Kidney epithelial cell (primary cell): ENCODE results near the gene SNX21. TPM values are rescaled to one million over a fixed set of nuclear protein-coding genes. Genes with fewer than 3 reads are reported as not detected.

Experiments
- DNase-seq: peaks from one replicate; pipeline ENCODE4 v3.0.0-alpha.2; 2010; ENCODE audit warnings: low read depth
- H3K27me3 ChIP-seq: 2 replicates; pipeline ENCODE4 v1.6.0; 2011; ENCODE audit warnings: low read length; ENCODE audit not compliant: control insufficient read depth, insufficient read depth
- H3K36me3 ChIP-seq: 2 replicates; pipeline ENCODE4 v1.5.1; 2011; ENCODE audit warnings: low read length; ENCODE audit not compliant: control insufficient read depth, insufficient read depth
- H3K4me3 ChIP-seq: 2 replicates; pipeline ENCODE4 v1.5.1; 2011; ENCODE audit warnings: low read depth, mild to moderate bottlenecking, control low read depth, low read length
- total RNA-seq: library from RNA; depleted of rRNA; stranded (reverse); fragments of >200 nt; gene quantifications from 2 replicates; pipeline ENCODE4 v1.2.3, GENCODE V29; 2015
- TF ChIP-seq, protein P1 (sequence below): IDR thresholded peaks from 2 replicates; pipeline ENCODE4 v1.5.1; 2011; ENCODE audit warnings: mild to moderate bottlenecking, moderate library complexity, low read length, control low read depth, inconsistent platforms; ENCODE audit not compliant: insufficient read depth, poor library complexity, severe bottlenecking

SNX21 gene
- total RNA-seq, 1 donor from 2014 or later, result 24.7 TPM

DNA sequence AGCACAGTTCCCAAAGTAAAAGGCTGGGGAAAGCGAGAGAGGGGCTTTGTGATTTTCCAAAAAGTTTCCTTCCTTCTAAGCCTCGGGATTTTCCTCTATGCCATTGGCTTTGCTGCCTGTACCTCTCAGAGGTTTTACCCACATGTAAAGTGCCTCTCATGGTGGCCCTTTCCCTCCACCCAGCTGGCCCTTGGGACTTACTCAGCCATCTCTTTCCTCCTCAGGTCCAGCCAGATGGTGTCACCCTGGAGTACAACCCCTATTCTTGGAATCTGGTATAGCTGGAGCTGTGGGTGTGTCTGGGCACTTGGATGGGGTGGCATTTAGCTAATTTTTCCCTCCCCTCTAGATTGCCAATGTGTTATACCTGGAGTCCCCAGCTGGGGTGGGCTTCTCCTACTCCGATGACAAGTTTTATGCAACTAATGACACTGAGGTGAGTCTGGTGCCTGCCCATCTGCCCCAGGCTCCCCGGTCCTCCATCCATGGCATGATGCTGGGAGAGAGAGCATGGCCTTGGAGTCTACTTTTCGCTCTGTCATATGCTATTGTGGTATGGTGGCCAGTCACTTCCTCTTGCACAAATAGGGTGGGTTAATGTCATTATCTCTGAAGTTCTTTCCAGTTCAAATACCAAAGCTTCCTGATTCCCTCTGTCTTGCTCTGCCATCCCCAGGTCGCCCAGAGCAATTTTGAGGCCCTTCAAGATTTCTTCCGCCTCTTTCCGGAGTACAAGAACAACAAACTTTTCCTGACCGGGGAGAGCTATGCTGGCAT is 58.6 kb downstream of the SNX21 start:
- Histone ChIP-seq H3K27me3 (no peaks in the 10 kb centered on the region), H3K36me3 (peaks cover 3% of the 10 kb centered on the region), H3K4me3 (peak overlapping the region; percentile 73)
- TF ChIP-seq, protein P1, sequence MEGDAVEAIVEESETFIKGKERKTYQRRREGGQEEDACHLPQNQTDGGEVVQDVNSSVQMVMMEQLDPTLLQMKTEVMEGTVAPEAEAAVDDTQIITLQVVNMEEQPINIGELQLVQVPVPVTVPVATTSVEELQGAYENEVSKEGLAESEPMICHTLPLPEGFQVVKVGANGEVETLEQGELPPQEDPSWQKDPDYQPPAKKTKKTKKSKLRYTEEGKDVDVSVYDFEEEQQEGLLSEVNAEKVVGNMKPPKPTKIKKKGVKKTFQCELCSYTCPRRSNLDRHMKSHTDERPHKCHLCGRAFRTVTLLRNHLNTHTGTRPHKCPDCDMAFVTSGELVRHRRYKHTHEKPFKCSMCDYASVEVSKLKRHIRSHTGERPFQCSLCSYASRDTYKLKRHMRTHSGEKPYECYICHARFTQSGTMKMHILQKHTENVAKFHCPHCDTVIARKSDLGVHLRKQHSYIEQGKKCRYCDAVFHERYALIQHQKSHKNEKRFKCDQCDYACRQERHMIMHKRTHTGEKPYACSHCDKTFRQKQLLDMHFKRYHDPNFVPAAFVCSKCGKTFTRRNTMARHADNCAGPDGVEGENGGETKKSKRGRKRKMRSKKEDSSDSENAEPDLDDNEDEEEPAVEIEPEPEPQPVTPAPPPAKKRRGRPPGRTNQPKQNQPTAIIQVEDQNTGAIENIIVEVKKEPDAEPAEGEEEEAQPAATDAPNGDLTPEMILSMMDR, result peak; percentile 26
- no peak for DNase-seq

Other genes with a start within 250 kb of the SNX21 start
- gene WFDC10A, start 204.1 kb upstream of the SNX21 start, total RNA-seq, result not detected in 2 replicates
- gene WFDC9, start 202.5 kb upstream of the SNX21 start, total RNA-seq, result not detected in 2 replicates
- not detected in 2 replicates for gene WFDC11, start 163.6 kb upstream of the SNX21 start, total RNA-seq
- not detected in 2 replicates for gene WFDC13, start 131.8 kb upstream of the SNX21 start, total RNA-seq
- gene WFDC10B, start 128.8 kb upstream of the SNX21 start, total RNA-seq, result not detected in 2 replicates
- not detected in 2 replicates for gene SPINT4, start 111.5 kb upstream of the SNX21 start, total RNA-seq
- gene WFDC3, start 41.9 kb upstream of the SNX21 start, total RNA-seq, result not detected in 2 replicates
- 46.7 and 48.2 TPM in 2 replicates for gene DNTTIP1, start 41.8 kb upstream of the SNX21 start, total RNA-seq
- gene UBE2C, start 21.2 kb upstream of the SNX21 start, total RNA-seq, result 25.9 and 31.3 TPM in 2 replicates
- not detected in 2 replicates for gene TNNC2, start 6.5 kb upstream of the SNX21 start, total RNA-seq
- 35.3 and 38.7 TPM in 2 replicates for gene ACOT8, start 23.6 kb downstream of the SNX21 start, total RNA-seq
- 3.8 and 4.7 TPM in 2 replicates for gene ZSWIM3, start 23.8 kb downstream of the SNX21 start, total RNA-seq
- gene ZSWIM1, start 47.4 kb downstream of the SNX21 start, total RNA-seq, result 12.7 and 16.2 TPM in 2 replicates
- gene SPATA25, start 53.8 kb downstream of the SNX21 start, total RNA-seq, result 0.21 and 0.25 TPM in 2 replicates
- 7.9 and 9.0 TPM in 2 replicates for gene NEURL2, start 57.4 kb downstream of the SNX21 start, total RNA-seq
- 136 and 192 TPM in 2 replicates for gene CTSA, start 57.5 kb downstream of the SNX21 start, total RNA-seq
- 55.8 and 71.1 TPM in 2 replicates for gene PLTP, start 78.4 kb downstream of the SNX21 start, total RNA-seq
- 22.4 and 29.2 TPM in 2 replicates for gene PCIF1, start 100.9 kb downstream of the SNX21 start, total RNA-seq
- 20.3 and 26.7 TPM in 2 replicates for gene ZNF335, start 138.4 kb downstream of the SNX21 start, total RNA-seq
- 33.8 and 39.5 TPM in 2 replicates for gene MMP9, start 175.1 kb downstream of the SNX21 start, total RNA-seq
- gene SLC12A5, start 195.4 kb downstream of the SNX21 start, total RNA-seq, result 1.3 TPM in 1 of 2 replicates, not detected in the other